Heart right ventricle (tissue), 16 donors: Measurements from ENCODE around the gene NEAT1. TPM values are rescaled to one million over a fixed set of nuclear protein-coding genes. Genes with fewer than 3 reads are reported as not detected.

Experiments used
- ATAC-seq, 8 donors: fragments of 200-7000 bp; cut with Tn5 transposase; one replicate each; pipeline ENCODE4 v1.9.1; 2020; ENCODE audit warnings: mild to moderate bottlenecking in 8 of 8, moderate library complexity in 8 of 8, moderate number of reproducible peaks in 1 of 8
- DNase-seq, 2 donors: peaks; one replicate each; pipeline ENCODE4 v3.0.0-alpha.2; 2020
- H3K27ac ChIP-seq, 10 donors: fragments of 200-600 bp; sonication (generic) in 2 of 10; one replicate each; pipeline versions ENCODE4 v1.5.0 to v1.8.0; 2020 to 2022; ENCODE audit warnings: mild to moderate bottlenecking in 3 of 10
- H3K27me3 ChIP-seq, 7 donors: fragments of 200-600 bp; one replicate each; pipeline ENCODE4 v1.8.0; 2021 to 2022; ENCODE audit warnings: mild to moderate bottlenecking in 2 of 7
- H3K36me3 ChIP-seq, 9 donors: fragments of 200-600 bp; sonication (generic) in 1 of 9; one replicate each; pipeline versions ENCODE4 v1.5.0 to v1.8.0; 2020 to 2022; ENCODE audit warnings: mild to moderate bottlenecking in 2 of 9
- H3K4me1 ChIP-seq, 9 donors: fragments of 200-600 bp; sonication (generic) in 1 of 9; one replicate each; pipeline versions ENCODE4 v1.5.0 to v1.8.0; 2020 to 2022; ENCODE audit warnings: mild to moderate bottlenecking in 4 of 9
- H3K4me3 ChIP-seq, 10 donors: fragments of 200-600 bp; sonication (generic) in 2 of 10; one replicate each; pipeline versions ENCODE4 v1.5.0 to v1.8.0; 2020 to 2022; ENCODE audit warnings: mild to moderate bottlenecking in 7 of 10, moderate library complexity in 2 of 10
- H3K9me3 ChIP-seq, 11 donors: fragments of 200-600 bp in 10 of 11; sonication (generic) in 2 of 11; one replicate each; pipeline versions ENCODE4 v1.5.0 to v1.8.0; 2013 to 2022; ENCODE audit warnings: mild to moderate bottlenecking in 2 of 11, control low read depth in 1 of 11, moderate library complexity in 1 of 11
- CTCF ChIP-seq, 9 donors: fragments of 200-600 bp; sonication (generic) in 2 of 9; IDR thresholded peaks; one replicate each; pipeline versions ENCODE4 v1.5.0 to v1.8.0; 2021 to 2022; ENCODE audit warnings: antibody characterized with exemption in 9 of 9, mild to moderate bottlenecking in 5 of 9, moderate library complexity in 1 of 9
- WGBS, 2 donors: extraction: QIAGEN DNeasy Blood & Tissue Kit; methylation state at CpG; one replicate each; pipeline ENCODE4 v1.1.7; 2013; ENCODE audit warnings: inconsistent platforms in 1 of 2; 5-methylcytosine and 5-hydroxymethylcytosine counted together
- intact Hi-C, 10 donors: fragments of 100-400 bp; cut with DNase I; formaldehyde crosslinking; loops; one replicate each; pipeline versions ENCODE4 v1.11.1 to v1.14.2; 2022
- polyA plus RNA-seq, 2 donors: library from polyadenylated mRNA; stranded (reverse); fragments of 200-250 nt; gene quantifications; one replicate each; pipeline ENCODE4 v1.2.3, GENCODE V29; 2013
- total RNA-seq, 10 donors: library from RNA; stranded (reverse); fragmentation: NEBNext Ultra II Directional in 3 of 10; extraction: Animal tissue kit (Norgen Biotek cat#: 25700) in 3 of 10; gene quantifications; one replicate each; pipeline versions ENCODE4 v1.2.1 to v1.2.4, GENCODE V29; 2021 to 2023
- donor health status: Arrhythmogenic right ventricular cardiomyopathy.
- donor health status: ischemic (EF 13 %, LVEDD 7.1; RV severe dilation, severe dysfunction).
- donor health status: healthy with polysubstance abuse.
- donor health status: DM: no; HTN: yes; CAD: no.
- donor health status: DM: no; HTN: no; CAD: no.
- donor health status: ischemic (EF 25% LVEDD 6.9; RV normal size, moderate dysfunction).
- donor health status: ischemic (EF 25% LVEDD 5.7; RV mildly dilated, moderate dysfunction).
- donor health status: healthy.
- donor health status: DM: yes; HTN: yes; CAD: no.
- donor health status: Ischemic cardiomyopathy.
- donor health status: ischemic (EF 35%, LVEDD 5.7; RV mildly dilated, moderate dysfunction).
- donor health status: nonischemic (EF 11% LVEDD 7.7; RV severe dilation, severe dysfunction).
- donor health status: DM: yes; HTN: yes; CAD: no.
- donor health status: PGD.
- donor health status: ischemic (EF 29% LVEDD 5.4; RV normal size, mild dysfunction).
- donor health status: nonischemic (EF 23%, LVEDD 6.1; RV moderate dilation, normal function).

NEAT1 gene
- total and polyA plus RNA-seq, 12 donors: 103 to 1,899 (median 432) TPM

DNA sequence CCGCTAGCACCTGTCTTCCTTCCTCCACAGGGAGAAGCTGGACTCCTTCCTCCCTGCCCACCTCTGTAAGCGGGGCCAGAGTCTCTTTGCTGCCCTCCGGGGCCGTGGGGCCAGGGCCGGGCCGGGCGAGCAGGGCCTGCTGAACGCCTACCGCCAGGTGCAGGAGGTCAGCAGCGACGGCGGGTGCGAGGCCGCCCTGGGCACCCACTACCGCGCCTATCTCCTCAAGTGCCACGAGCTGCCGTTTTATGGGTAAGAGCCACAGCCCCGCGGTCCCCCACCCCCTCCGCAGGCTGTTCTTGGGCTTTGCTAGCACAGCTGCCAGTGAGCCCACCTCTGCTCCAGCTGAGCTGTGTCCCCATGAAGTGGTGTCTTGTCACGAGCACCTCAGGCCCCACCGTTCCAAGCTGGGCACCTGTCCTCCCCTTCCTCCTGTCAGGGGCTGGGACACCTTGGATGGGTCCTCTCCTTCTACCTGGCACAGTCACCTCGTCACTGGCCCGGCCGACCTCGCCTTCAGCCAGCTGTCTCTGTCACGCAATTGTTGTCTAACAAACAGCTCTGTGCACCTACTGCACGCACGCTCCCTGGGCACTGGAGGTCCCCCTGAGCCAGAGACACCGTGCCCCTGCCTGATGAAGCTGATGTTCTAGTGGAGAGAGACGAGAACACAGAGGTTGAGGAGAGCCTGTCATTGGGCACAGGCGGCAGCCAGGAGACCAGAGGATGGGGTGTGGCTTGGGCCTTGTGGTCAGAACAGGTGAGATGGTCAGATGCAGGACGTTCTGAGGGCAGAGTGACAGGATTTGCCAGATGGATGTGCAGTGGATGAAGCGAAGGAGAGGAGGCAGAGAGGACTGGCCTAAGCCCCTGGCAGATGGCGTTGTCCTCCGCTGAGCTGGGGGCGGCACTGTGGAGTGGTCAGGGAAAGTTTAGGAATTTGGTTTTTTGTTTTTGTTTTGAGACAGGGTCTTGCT is 25.5 kb upstream of the NEAT1 start:
- TF ChIP-seq CTCF (IDR thresholded peaks at IDR 0.05): no peak
- Histone ChIP-seq H3K4me1 (peaks cover 0 to 13% (median 5%) of the 10 kb centered on the region in 9 donors), H3K36me3 (peaks cover 0 to 95% (median 60%) of the 10 kb centered on the region in 9 donors), H3K27ac (no peak overlapping the region), H3K9me3 (no peaks in the 10 kb centered on the region), H3K27me3 (no peaks in the 10 kb centered on the region), H3K4me3 (no peak overlapping the region)
- no peak for DNase-seq
- intact Hi-C loops: no loop called here
- WGBS, 2 donors: 93 to 95% methylated on average over 36 to 38 of the region's 38 CpGs
- no peak for ATAC-seq

DNA sequence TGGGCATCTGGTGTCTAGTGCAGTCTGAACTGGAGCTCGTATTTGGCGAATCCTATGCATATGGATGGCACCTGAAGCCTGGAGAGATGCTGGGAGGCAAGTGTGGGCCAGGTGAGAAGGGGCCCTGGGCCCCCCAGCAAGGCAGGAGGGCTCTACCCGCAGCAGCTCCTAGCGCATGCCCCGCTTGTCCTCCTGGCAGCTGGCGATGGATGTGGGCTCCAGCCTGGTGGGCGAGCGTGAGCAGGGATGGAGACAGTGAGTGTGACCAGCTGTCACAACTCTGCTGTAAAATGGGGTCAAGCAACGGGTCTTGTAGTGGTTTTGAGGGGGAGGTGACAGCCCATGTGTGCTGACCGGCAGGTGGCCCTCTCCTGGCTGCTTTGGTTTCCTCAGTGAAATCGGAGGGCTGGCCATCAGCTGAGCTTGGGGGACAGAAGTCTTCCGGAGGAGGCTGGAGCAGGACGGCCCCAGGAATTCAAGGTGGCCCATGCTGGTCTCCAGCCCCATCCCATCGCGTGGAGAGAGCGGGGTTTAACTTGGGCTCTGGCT is 24.2 kb upstream of the NEAT1 start:
- ATAC-seq: no peak

DNA sequence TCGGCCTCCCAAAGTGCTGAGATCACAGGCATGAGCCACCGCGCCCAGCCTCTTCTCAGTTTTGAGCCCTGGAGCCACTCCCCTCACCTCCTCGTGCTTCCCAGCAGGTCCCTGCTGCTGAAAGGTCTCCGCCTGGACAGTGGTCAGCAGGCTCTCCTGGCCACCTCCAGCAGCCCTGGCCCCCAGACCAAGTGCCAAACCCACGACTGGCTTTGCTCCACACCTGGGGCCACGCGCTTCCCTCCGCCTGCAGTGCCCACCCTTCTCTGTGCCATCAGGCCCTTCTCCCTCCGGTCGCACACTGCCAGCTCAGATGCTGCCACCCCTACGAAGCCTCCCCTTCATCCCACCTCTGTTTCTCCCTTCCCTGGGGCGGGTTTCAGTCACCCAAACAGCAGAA is 23.3 kb upstream of the NEAT1 start:
- H3K9me3 ChIP-seq: no peaks in the 10 kb centered on the region
- no peak overlapping the region for H3K4me3 ChIP-seq
- intact Hi-C loops: no loop called here
- TF ChIP-seq CTCF (IDR thresholded peaks at IDR 0.05): no peak
- peaks cover 5 to 11% (median 10%) of the 10 kb centered on the region in 9 donors for H3K4me1 ChIP-seq
- no peak for DNase-seq
- WGBS, 2 donors: 91 to 97% methylated on average over 13 of the region's 13 CpGs
- ATAC-seq: no peak
- no peaks in the 10 kb centered on the region for H3K27me3 ChIP-seq
- no peak overlapping the region for H3K27ac ChIP-seq
- H3K36me3 ChIP-seq: peaks cover 0 to 95% (median 60%) of the 10 kb centered on the region in 9 donors

More for the DNA sequence above, 24.2 kb upstream of the NEAT1 start:
- intact Hi-C loops: no loop called here
- H3K27me3 ChIP-seq: no peaks in the 10 kb centered on the region
- TF ChIP-seq CTCF (IDR thresholded peaks at IDR 0.05): no peak
- no peak overlapping the region for H3K27ac ChIP-seq
- 87 to 89% methylated on average over 16 of the region's 16 CpGs for WGBS, 2 donors
- H3K9me3 ChIP-seq: no peaks in the 10 kb centered on the region
- H3K4me3 ChIP-seq: no peak overlapping the region
- DNase-seq: no peak
- peaks cover 0 to 3% (median 2%) of the 10 kb centered on the region in 9 donors for H3K4me1 ChIP-seq
- peaks cover 0 to 96% (median 65%) of the 10 kb centered on the region in 9 donors for H3K36me3 ChIP-seq

- ATAC-seq (peak in 1 of 8 donors; percentile 5), DNase-seq (no peak)
- no peak overlapping the region for H3K4me3 ChIP-seq
- H3K36me3 ChIP-seq: peaks cover 0 to 95% (median 55%) of the 10 kb centered on the region in 9 donors
- H3K9me3 ChIP-seq: no peaks in the 10 kb centered on the region
- intact Hi-C loops: no loop called here
- WGBS, 2 donors: 97% methylated on average over 10 of the region's 10 CpGs
- no peaks in the 10 kb centered on the region for H3K27me3 ChIP-seq
- no peak overlapping the region for H3K27ac ChIP-seq
- H3K4me1 ChIP-seq: peaks cover 6 to 17% (median 15%) of the 10 kb centered on the region in 9 donors
- TF ChIP-seq CTCF (IDR thresholded peaks at IDR 0.05): no peak
Measured at GRCh38 chr11:65399845-65400244, 22.8 kb upstream of the NEAT1 start.
